NCI-H226 (cell line): ENCODE data around the gene APOM.
A peak's percentile ranks its signal among the peaks of the same experiment; 100 is the strongest.

ENCODE experiments used
- DNase-seq: peaks from one replicate; pipeline ENCODE4 v3.0.0-alpha.2; 2015

The APOM gene

GRCh38 chr6:31655349-31656237 is at the start of gene APOM:
Gene APOM, plus strand, starts transcription at chr6:31655894. Its CDS starts 73 bp downstream, at chr6:31655967.
- no peak for DNase-seq

GRCh38 chr6:31607317-31607716 is 48.4 kb upstream of the APOM start:
- DNase-seq, result no peak

- DNase-seq, result no peak
Measured at GRCh38 chr6:31609519-31610406, 45.9 kb upstream of the APOM start.

GRCh38 chr6:31610968-31611367 is 44.7 kb upstream of the APOM start:
- DNase-seq, result no peak

- no peak for DNase-seq
Measured at GRCh38 chr6:31614075-31614619, 41.5 kb upstream of the APOM start.

- DNase-seq, result no peak
Measured at GRCh38 chr6:31614684-31615578, 40.8 kb upstream of the APOM start, which contains the start of gene AIF1. Gene AIF1, plus strand, starts transcription at chr6:31615234. Its CDS starts 96 bp downstream, at chr6:31615330.

- no peak for DNase-seq
Measured at GRCh38 chr6:31615748-31616147, 39.9 kb upstream of the APOM start.

- DNase-seq, result no peak
Measured at GRCh38 chr6:31617010-31617409, 38.7 kb upstream of the APOM start.

- DNase-seq, result peak; percentile 98
Measured at GRCh38 chr6:31619805-31620585, 35.7 kb upstream of the APOM start.

- DNase-seq, result peak; percentile 62
Measured at GRCh38 chr6:31620586-31621319, 34.9 kb upstream of the APOM start, which contains the start of gene PRRC2A. Gene PRRC2A, plus strand, starts transcription at chr6:31620715. Its CDS starts 2,075 bp downstream, at chr6:31622790.

- DNase-seq, result no peak
Measured at GRCh38 chr6:31621320-31621939, 34.3 kb upstream of the APOM start.

- no peak for DNase-seq
Measured at GRCh38 chr6:31621991-31622390, 33.7 kb upstream of the APOM start.

GRCh38 chr6:31622684-31623091 is 33.0 kb upstream of the APOM start:
- no peak for DNase-seq

- DNase-seq, result no peak
Measured at GRCh38 chr6:31624070-31624469, 31.6 kb upstream of the APOM start.

- no peak for DNase-seq
Measured at GRCh38 chr6:31626952-31627351, 28.7 kb upstream of the APOM start.

GRCh38 chr6:31627690-31628287 is 27.9 kb upstream of the APOM start:
- DNase-seq, result no peak

GRCh38 chr6:31629014-31629413 is 26.7 kb upstream of the APOM start:
- DNase-seq, result no peak

GRCh38 chr6:31630177-31630934 is 25.3 kb upstream of the APOM start:
- DNase-seq, result no peak

- no peak for DNase-seq
Measured at GRCh38 chr6:31631209-31631608, 24.5 kb upstream of the APOM start.
